HG02852 (cell line): ENCODE data around the gene IMP4.
"Not testable (repeated sequence)": the region's sequence is repeated elsewhere in the genome, so short reads cannot be mapped to it uniquely, and the experiment has no call there.

Source experiments
- ATAC-seq: cut with Tn5 transposase; IDR thresholded peaks from one replicate; pipeline ENCODE4 v1.9.1; 2021; ENCODE audit warnings: mild to moderate bottlenecking, moderate library complexity; ENCODE audit not compliant: unreplicated experiment

Gene IMP4, protein sequence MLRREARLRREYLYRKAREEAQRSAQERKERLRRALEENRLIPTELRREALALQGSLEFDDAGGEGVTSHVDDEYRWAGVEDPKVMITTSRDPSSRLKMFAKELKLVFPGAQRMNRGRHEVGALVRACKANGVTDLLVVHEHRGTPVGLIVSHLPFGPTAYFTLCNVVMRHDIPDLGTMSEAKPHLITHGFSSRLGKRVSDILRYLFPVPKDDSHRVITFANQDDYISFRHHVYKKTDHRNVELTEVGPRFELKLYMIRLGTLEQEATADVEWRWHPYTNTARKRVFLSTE

DNA sequence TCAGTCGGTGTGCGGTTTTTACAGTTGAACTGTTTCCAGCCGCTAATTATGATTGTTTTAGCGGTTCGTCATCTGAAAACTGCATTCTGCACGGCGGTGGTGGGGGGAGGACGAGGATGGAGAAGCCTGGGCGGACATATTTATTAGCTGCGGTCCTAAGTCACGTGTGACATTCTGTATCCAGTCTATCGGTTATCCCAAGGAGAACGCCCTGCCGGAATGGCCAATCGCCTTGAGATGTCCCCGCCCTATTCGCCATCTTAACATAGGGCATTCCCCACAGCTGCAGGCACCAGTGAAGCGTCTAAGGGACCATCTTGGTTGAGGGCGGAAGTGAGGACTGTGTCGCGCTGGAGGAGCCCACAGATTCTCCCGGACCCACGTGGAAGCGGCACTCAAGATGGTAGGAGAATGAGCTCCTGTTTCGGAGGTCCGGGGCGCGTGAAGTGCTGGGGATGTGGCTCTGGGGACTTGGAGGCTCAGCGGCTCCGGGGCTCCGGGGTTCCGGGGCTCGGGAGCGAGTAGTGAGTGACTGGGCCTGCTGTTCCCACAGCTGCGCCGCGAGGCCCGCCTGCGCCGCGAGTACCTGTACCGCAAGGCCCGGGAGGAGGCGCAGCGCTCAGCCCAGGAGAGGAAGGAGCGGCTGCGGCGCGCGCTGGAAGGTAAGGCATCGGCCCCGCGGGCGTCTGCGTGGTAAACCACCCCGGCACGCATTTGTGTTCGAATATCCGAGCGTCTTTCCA lies at the start of gene IMP4:
Gene IMP4 (plus strand): TSS at position 365 of the 743 bp plus-strand sequence. CDS start 36 bp downstream, at position 401.
- peak; percentile 84 for ATAC-seq

DNA sequence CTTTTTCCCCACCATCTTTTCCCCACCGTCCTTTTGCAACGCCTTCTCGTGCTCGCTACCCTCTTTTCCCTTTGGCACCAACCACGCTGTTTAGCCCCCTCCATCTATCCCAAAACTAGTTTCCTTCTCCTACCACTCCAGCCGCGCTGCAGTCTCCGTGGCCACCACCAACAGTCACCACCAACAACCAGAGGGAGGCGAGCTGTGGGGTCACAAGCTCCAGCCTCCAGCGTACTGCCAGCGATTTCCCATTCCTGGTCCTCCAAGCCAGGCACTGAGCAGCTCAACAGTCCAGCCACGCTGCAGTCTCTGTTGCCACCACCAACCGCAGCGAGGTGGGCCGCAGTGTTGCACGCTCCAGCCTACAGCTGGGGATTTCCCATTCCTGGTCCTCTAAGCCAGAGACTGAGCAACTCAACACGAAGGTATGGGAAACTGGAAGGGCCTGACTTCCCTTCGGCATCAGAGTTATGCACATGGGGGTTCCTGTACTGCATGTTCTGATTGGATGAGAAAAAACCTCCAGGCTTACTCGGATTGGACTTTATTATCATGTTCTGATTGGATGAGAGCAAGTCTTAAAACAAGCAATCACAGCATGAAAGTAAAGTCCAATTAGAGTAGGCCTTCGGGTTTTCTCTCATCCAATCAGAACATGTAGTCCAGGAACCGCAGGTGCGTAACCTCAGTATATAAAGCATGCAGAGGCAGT lies 42.3 kb upstream of the IMP4 start:
- ATAC-seq: no peak

DNA sequence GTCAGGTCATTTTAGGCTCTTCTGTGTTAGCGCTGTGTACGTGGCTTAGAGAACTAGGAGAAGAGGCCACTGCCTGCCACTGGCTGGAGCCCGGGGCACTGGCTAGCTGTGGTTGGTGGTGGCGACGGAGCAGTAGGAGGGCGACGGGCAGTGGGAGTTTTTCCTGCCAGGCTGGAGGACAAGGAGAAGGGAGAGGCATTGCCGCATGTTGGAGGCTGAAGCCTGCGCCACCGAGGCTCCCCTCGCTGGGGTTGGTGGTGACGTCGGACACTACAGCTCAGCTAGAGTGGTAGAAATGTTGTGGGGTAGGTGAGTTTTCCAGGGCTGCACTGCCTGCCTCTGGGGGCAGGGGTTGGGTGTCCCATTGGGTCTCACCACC lies 41.7 kb upstream of the IMP4 start:
- no peak for ATAC-seq

GRCh38 chr2:130302164-130302886 lies 40.4 kb upstream of the IMP4 start:
- no peak for ATAC-seq

DNA sequence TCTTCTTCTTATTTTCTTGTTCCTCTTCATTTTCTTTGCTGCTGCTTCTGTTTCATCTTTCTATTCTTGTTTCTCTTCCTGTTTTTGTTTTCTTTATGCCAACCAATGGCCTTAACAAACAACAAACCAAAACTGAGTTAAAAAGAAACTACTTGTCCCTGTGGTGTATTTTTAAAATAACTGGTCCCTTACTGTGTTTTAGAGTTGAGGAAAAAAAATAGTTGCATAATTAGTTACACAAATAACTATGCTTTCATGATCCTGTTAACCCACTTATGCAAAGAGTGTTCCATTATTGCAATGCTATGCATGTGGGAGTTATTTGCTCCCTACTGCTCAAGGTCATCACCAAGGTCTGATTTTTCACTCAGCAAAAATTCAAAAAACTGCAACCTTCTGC lies 39.5 kb upstream of the IMP4 start:
- peak; percentile 77 for ATAC-seq

GRCh38 chr2:130304726-130305125 lies 38.0 kb upstream of the IMP4 start:
- ATAC-seq: no peak

GRCh38 chr2:130307850-130308249 lies 34.8 kb upstream of the IMP4 start:
- no peak for ATAC-seq

GRCh38 chr2:130310881-130311280 lies 31.8 kb upstream of the IMP4 start:
- ATAC-seq: no peak

GRCh38 chr2:130313812-130314334 lies 28.8 kb upstream of the IMP4 start:
- ATAC-seq: no peak

DNA sequence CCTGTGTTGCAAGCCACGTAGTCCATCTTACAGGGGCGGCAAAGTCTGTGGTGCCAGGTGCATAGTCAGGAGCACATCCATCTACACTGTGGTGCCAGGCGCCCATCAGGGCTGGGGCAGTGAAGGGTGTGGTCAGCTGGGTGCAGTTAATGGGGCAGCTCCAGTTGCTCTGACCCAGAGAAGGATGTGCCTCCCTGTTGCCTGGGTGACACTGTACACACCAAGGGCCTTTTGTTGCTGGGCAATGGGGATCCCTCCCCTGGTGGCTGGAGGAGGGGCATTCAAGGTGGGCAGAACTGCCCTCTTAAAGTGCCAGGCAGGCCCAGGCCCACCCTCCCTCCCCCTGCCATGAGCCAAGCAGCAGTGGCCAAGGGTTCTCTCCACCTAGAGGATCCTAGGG lies 28.3 kb upstream of the IMP4 start:
- ATAC-seq: no peak

DNA sequence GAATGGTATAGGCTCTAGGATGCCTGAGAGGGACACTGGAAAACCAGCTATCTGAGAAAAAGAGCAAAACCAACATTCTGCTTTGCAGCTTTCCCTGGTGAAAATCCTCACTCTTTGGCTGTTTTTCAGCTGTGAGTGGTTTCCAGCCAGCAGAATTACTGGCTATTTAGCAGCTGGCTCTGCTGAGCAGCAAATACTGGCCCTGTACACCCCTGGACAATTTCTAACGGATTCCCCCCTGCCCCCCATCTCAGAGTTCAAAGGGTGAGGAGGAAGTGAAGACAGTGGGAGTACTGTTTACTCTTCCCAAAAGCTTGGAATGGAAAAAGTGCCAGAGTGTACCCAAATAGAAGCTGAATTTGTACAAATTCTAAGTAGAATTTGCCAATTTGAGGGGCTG lies 26.1 kb upstream of the IMP4 start:
- ATAC-seq: no peak

- no peak for ATAC-seq
Measured at GRCh38 chr2:130318906-130319305, 23.8 kb upstream of the IMP4 start.

DNA sequence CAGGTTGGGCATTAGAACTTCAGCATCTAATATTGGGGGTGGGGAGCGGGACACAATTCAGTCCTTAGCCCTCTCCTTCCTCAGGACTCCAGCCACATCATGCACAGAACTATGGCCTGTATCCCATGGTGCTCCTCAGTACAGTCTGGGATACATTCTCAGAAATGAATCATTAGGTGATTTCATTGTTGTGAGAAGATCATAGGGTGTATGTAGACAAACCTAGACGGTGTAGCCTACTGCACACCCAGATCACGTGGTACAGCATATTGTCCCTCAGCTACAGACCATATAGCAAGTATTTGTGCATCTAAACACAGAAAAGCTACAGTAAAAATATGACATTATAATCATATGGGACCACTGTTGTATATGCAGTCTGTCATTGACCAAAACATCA lies 23.2 kb upstream of the IMP4 start:
- ATAC-seq: no peak

DNA sequence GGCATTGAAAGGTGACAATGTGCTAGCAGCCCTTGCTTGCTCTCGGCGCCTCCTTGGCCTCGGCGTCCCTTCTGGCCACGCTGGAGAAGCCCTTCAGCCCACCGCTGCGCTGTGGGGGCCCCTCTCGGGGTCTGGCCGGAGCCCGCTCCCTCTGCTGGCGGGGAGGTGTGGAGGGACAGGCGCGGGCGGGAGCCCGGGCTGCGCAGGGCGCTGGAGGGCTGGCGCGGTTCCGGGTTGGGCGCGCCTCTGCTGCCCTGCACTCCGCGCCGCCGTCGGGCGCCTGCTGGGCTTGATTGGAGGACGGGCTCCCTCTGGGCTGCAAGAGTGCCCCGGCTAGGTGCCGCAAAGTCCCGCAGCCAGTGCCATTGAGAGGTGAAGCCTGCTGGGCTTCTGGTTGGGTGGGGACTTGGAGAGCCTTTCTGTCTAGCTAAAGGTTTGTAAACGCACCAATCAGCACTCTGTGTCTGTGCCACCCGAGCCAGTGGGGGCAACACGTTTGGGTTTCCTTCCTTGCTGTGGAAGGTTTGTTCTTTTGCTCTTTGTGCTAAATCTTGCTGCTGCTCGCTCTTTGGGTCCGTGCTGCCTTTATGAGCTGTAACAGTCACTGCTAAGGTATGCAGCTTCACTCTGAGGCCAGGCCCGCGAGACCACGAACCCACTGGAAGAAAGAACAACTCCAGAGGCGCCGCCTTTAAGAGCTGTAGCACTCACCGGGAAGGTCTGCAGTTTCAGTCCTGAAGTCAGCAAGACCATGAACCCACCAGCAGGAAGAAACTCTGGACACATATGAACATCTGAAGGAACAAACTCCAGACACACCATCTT lies 14.8 kb upstream of the IMP4 start:
- ATAC-seq: no peak

- no peak for ATAC-seq
Measured at GRCh38 chr2:130328710-130329109, 14.0 kb upstream of the IMP4 start.

DNA sequence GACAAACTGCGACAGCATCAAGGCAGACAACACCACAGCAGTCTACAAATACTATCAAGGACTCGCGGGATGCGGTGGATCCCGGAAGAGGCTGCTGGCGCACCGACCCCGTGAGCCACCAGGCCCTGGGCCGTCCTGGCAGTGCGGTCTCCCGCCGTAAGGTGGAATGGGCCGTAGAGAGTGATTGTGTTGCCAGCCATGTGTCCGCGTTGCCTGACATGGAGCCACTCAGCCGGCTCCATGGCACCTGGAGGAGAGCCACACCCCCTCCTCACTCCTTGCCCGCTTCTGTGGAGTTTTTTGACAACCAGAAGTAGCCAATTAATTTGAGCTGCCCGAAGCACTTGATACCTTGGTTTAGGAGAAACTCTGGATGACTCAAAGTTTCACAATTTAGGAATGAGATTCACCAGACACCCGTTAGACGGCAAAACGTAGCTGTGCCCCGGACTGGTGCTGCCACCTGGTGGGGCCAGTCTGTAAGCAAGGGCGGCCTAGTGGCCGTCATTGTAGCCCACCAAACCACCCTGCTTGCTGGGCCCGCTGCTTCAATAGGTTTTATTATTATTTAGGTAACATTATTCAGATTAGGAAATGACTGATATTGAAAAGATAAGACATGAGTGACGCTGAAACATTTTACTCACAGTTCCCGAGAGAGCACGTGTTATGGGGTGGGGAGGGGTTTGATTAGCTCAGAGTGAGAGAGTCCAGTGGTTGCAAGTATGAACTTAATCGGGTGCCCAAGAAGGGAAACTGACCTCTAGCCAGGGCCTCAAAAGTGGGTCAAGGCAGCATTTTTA lies 10.2 kb upstream of the IMP4 start:
- peak; percentile 85 for ATAC-seq

DNA sequence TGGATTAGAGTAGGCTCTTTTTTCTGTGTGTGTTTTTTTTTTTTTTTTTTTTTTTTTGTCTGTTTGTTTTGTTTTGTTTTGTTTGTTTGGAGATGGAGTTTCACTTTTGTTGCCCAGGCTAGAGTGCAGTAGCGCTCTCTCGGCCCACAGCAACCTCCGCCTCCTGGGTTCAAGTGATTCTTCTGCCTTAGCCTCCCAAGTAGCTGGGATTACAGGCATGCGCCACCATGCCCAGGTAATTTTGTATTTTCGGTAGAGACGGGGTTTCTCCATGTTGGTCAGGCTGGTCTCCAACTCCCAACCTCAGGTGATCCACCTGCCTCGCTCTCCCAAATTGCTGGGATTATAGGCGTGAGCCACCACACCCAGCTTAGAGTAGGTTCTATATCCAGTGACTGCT lies 9.4 kb upstream of the IMP4 start:
- not testable (repeated sequence) for ATAC-seq

DNA sequence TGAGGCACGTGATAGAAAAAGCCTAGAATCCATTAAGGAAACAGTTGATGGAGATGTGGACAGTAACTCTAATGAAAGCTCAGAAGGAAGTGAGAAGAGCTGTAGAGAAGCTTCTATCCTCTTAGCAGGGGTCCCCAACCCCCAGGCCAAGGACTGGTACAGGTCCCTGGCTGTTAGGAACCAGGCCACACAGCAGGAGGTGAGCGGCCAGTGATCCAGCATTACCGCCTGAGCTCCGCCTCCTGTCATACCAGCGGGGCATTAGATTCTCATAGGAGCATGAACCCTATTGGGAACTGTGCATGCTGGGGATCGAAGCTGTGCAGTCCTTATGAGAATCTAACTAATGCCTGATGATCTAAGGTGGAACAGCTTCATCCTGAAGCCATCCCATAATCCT lies 8.7 kb upstream of the IMP4 start:
- ATAC-seq: no peak

DNA sequence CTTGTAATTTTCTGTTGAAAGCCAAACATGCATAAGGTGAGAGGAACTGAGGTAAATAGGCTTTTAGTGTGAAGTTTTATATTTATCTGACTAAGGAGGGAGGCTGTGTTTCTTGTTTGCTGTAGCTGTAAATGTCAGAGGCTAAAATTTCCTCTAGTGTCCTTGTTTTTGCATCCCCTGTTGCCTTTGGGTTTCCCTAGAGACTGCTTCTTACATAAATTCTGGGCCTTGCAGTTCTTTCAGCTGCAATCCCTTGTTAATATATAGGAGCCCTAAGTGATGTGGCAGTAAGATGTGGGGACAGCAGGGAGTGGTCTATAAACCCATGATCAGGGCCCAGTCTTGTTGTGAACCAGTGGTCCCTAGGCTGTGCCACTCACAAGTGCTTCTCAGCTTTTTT lies 7.5 kb upstream of the IMP4 start:
- no peak for ATAC-seq
